NCI-H2171 (cell line): ENCODE measurements around the gene MAN2B1.
A peak's percentile ranks its signal among the peaks of the same experiment; 100 is the strongest.
"Not testable (repeated sequence)": the region's sequence is repeated elsewhere in the genome, so short reads cannot be mapped to it uniquely, and the experiment has no call there.

Source experiments
- DNase-seq: peaks from one replicate; lab custom pipeline; 2025; lab: John Stamatoyannopoulos, UW

MAN2B1 gene

DNA sequence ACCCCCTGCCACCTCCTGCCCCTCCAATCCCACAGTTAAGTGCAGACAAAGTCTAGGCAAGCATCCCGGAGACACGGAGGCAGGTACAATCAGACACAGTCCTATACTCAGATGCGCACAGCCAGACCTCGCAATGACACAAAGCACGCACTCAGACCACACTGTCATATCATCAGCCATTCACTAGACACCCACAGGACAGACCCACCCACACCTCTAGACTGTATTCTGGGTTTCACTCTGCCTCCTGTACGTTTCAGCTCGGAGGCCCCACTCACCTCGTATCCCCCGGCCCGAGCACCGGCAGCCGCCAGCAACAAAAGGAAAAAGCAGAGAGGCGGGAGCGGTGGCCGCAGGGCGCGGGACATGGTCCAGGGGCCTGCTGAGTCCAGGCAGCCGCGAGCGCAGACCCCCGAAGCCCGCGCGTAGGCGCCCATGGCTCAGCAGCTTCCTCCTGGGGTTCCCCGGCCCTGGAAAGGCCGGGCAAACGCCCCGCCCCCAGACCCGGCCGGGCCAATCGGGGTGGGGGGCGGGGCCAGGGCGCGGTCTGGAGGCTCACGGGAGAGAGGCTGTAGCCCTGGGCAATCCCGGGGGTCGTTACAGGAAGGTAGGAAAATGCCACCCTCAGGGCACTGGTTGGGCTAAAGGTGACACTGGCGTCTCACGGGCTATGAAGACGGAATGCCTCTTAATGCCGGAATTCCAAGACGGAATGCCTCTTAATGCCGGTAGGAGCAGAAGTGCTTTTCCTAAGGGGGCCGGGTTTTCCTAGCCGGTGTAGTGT is at the start of gene MAN2B1, which contains the start of gene WDR83:
MAN2B1 (minus strand) TSS at position 478 of the 784 bp plus-strand sequence; CDS start at position 437, 41 bp downstream.
WDR83 (plus strand) TSS at position 543 of the 784 bp plus-strand sequence. CDS start 2,984 bp downstream, outside the sequence.
- peak; percentile 78 for DNase-seq

DNA sequence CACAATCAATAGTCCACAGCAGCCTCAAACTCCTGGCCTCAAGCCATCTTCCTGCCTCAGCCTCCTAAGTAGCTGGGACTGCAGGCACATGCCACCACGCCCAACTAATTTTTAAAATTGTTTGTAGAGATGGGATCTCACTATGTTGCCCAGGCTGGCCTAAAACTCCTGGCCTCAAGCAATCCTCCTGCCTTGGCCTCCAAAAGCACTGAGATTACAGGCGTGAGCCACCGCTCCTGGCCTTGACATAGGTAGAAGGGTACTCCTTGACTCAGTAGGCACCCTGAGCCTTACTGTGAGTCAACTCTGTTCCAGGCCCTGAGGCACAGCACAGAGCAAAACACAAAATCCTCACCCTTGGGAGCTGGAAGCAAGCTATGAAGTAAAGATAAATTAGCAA is 49.4 kb upstream of the MAN2B1 start:
- no peak for DNase-seq

DNA sequence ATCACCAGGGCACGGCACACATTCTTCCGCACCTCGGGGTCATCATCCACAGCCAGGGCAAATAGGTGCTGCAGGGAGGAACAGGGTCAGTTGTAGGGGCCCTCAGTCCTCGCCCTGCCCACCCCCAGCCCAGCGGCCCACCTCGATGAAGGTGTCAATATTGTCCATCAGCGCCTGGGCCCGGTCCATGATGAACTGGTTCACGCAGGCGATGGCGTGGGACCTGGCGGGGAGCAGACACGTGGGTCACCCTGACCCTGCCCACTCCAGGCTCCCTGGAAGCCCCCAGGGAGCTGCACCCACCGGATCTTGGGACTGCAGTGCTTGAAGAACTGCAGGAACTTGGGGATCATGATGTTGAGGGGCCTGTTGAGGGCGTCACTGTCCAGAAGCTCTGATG is 48.6 kb upstream of the MAN2B1 start:
- DNase-seq: no peak

DNA sequence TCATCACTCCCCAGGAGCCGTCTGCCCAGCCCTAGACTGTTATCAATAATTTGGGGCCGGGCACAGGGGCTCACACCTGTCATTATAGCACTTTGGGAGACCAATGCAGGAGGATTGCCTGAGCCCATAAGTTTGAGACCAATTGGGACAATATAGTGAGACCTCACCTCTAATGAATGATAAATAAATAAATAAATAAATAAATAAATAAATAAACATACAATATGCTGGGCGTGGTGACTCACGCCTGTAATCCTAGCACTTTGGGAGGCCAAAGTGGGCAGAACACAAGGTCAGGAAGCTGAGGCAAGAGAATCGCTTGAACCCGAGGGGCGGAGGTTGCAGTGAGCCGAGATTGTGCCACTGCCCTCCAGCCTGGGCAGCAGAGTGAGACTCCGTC is 46.8 kb upstream of the MAN2B1 start:
- not testable (repeated sequence) for DNase-seq

DNA sequence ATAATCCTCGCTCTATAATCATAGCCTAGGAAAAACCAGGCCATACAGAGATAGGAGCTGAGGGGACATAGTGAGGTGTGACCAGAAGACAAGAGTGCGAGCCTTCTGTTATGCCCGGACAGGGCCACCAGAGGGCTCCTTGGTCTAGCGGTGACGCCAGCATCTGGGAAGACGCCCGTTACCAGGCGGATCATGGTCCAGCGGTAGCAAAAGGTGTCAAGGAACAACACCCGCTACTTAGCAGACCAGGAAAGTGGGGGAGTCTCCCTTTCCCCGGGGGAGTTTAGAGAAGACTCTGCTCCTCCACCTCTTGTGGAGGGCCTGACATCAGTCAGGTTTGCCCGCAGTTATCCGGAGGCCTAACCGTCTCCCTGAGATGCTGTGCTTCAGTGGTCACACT is 45.5 kb upstream of the MAN2B1 start:
- DNase-seq: not testable (repeated sequence)

DNA sequence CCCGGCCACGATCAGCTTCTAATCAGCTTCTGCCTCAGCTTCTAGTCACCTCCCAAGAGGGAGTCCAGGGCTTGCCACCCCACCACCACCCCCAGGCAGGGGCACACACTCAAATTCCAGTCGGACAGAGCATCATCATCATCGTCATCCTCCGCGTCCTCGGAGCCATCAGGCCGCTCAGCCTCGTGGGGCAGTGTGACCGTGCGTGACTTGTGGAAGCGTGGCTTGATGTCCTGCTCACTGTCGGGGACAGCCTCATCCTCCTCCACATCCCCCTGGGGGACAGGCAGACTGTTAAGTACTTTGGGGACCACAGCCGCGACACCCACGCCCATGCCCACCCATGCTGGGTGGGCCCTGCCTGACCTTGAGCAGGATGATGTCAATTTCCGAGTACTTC is 44.6 kb upstream of the MAN2B1 start:
- DNase-seq: no peak

DNA sequence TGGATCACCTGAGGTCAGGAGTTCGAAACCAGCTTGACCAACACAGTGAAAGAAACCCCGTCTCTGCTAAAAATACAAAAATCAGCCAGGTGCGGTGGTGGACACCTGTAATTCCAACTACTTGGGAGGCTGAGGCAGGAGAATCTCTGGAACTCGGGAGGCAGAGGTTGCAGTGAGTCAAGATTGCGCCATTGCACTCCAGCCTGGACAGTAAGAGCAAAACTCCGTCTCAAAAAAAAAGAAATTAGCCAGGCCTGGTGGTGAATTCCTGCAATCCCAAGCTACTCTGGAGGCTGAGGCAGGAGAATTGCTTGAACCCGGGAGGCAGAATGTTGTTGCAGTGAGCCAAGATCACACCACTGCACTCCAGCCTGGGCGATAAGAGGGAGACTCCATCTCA is 42.1 kb upstream of the MAN2B1 start:
- no peak for DNase-seq

DNA sequence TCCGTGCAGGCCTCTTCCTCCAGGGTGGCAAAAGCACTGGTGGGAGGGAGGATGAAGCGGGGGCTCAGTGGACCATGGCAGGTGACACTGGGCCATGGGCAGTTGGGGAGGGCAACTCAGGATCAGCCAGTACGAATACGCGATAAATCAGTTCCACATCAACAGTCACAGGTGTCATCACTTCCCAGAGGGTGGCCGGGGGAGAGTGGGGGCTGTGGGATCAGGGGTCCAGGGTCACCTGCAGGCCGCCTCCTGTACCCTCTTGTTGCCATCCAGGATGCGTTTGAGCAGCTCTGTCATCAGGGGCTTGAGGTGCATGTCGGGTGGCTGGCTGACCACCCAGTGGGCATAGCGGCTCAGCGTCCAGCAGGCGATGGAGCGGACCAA is 39.8 kb upstream of the MAN2B1 start:
- no peak for DNase-seq

DNA sequence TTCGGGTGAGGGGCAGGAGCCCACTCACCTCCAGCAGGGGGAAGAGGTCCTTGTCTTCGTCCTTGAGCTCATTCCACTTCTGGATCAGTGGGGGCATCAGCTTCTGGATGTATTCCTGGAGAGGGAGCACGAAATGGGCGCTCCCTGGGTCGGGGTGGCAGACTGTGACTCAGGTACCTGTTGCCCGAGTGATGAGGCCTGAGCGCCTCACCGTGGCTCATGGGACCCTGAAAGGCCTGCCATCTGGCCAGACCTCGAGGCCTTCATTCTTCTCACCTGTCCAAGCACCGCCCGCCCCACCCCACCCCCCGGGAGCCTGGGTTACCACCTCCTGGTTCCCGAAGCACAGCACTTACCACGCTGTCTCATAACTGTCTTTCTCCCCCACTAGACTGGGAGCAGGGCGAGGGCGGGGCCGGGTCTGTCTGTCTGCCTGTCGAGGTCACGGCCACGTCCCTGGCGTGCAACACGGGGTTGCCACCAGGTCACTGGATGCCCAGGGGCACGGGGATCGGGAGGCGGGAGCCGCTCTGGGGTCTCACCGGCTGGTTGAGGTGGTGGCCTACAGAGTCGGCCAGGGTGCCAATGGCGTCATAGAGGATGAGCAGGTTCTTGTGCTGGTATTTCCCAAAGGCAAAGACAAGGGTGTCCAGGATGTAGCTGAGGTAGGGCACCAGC is 39.3 kb upstream of the MAN2B1 start:
- no peak for DNase-seq

DNA sequence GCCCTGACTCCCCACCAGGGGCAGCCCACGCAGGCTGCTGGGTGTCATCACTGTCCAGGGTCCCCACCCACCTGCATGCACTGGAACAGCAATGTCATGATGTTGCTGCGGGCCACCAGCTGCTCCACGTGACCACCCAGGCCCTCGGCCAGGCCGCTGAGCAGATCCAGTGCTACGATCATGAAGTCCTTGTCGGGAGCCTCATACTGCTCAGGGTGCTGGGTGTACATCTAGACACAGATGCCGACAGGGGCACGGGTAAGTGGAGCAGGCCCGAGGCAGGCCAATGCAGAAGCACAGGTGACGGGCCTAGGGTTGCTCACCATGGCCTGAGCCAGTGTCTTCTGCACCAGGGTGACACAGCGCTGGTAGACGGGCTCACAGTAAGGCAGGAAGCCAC is 38.6 kb upstream of the MAN2B1 start:
- DNase-seq: no peak

DNA sequence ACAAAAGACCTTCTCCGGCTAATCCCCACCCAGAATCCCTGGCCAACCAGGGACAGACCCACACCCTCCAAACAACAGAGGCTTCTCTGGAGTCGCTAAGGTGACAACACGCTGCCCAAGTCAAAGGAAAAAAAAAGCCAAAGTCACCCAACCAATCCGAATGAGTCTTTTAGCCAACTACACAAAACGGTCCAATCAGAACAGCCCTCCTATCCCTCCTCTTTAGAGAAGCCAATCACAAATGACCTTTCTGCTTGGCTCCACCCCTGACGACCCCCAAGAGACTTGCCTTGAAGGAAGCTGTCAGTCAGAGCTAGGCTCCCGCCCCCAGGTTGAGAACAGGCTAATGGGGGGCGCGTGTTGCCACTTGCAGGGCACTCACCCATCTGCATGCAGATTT is 36.5 kb upstream of the MAN2B1 start:
- DNase-seq: peak; percentile 74

DNA sequence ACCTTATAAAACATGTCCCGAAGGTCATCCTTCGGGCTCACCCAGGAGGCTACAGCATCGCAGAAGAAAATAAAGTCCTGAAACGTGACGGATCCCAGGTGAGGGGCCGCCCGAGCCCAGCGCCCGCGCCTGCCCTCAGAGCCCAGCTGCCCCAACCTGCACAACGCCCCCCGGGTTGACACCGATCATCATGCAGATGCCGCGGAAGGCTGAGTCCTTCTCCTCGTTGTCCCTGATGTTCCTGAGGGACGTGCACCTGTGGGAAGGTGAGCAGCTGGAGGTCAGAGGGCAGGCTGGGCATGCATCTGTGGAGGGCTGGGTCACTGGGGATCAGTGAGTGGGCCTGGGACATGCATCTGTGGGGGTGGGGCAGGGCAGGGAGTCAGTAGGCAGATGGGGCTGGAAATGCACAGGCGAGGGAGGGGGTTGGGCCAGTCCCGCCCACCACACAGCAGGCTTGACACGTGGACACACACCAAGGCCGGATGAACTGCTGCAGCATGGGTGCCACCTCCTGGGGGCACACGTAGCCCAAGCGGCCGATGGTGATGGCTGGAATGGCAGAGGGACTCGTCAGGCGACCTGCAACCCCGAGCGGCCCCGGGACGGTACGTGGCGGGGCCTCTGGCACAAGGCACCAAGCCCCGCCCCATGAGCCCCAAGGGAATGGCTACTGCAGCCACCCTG is 35.2 kb upstream of the MAN2B1 start:
- DNase-seq: no peak

DNA sequence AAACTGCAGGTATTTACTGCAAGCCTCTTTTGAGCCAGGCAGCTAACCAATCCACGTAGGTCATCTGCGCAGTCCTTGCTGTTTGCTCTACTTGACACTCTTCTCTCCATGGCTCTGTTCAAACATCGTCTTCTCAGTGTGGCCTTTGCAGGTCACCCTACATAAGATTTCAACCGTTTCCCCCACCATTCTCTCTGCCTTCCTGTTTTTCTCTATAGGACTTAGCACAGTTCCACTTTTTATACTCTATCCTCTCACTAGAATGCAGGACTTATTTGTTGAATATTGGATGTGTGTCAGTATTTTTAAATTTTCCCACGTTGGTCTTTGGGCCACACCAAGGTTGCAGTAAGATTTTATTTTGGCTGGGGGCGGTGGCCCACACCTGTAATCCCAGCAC is 31.6 kb upstream of the MAN2B1 start:
- DNase-seq: no peak

DNA sequence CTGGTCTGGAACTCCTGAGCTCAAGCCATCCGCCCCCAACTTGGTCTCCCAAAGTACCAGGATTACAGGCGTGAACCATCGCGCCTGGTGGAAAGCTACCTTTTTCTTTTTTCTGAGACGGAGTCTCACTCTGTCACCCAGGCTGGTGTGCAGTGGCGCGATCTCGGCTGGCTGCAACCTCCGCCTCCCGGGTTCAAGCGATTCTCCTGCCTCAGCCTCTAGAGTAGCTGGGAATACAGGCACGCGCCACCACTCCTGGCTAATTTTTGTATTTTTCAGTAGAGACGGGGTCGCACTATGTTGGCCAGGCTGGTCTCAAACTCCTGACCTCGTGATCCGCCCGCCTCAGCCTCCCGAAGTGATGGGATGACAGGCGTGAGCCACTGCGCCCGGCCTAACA is 30.9 kb upstream of the MAN2B1 start:
- DNase-seq: not testable (repeated sequence)

DNA sequence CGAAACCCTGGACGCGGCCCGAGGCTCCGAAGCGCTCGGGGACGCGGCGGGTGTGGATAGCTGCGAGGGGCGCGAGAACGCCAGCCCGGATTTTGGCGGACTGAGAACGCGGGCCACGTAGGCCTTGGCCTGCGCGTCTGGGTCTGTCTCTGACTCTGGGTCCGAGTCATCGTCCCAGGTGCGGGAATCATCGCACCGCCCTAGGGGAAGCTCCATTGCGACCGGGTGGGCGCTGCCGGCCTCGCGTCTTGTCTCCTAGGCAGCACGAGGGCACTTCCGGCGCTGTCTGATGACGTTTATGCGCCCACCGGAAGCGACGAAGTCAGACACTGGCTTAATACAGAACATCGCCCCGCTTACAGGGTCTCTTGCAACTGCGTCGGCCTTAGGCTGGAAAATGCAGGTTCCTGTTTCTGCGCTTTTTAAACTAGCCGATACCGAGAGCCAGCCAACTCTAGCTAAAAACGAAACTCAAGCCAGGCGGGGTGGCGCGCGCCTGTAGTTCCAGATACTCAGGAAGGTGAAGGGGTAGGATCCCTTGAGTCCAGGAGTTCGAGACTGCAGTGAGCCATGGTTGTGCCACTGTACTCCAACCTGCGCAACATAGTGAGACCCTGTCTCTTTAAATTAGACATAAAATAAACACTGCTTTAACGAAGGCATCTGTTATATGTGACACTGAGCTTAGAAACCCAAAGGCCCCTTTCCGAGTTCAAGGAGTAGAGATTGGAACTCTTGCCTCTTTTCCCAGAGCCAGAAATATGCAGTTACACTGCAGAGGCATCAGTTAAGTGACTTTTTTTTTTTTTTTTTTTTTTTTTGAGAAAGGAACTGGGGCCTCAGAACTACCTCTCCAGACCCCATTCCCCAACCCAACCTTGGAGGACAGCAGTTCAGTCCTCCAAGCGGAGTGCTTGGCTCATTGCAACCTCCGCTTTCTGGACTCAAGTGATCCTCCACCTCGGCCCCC is 30.1 kb upstream of the MAN2B1 start, which contains the start of gene FBXW9:
FBXW9 (minus strand) TSS at position 266 of the 970 bp plus-strand sequence; CDS start at position 216, 50 bp downstream.
- peak; percentile 87 for DNase-seq

DNA sequence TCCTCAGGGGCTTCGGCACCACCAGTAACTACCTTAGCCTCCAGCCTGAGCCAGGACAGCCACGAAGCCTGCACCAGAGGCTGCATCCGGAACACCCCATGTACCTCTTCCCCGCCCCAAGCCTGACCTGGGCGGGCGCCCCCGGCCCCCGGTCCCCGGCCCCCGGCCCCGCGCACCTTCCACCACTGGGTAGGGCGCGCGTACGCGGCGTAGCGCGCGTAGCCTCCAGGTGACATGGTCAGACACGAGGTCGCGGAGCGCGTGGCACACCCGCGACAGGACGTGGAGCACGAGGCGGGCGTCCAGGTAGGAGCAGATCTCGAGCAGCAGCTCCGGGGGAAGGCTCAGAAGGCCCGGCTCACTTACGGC is 29.4 kb upstream of the MAN2B1 start:
- no peak for DNase-seq

DNA sequence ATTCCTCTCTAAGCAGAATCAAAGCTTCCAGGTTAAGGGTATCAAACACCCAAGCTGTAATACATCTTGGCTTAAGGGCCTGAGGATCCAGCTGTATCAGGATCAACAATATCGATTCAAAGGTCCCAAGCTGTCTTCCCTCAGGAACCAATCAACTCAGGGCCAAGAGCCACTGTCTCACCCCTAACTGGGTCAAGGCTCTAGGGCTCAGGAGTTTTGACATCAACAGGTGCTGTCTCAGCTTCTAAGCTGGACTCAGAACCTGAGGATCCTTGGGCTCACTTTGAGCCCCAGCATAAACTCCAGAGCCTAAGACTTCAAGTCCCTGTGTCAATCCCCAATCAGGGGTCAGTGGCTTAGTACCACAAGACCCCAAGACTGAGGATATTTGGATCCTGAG is 29.0 kb upstream of the MAN2B1 start:
- no peak for DNase-seq

DNA sequence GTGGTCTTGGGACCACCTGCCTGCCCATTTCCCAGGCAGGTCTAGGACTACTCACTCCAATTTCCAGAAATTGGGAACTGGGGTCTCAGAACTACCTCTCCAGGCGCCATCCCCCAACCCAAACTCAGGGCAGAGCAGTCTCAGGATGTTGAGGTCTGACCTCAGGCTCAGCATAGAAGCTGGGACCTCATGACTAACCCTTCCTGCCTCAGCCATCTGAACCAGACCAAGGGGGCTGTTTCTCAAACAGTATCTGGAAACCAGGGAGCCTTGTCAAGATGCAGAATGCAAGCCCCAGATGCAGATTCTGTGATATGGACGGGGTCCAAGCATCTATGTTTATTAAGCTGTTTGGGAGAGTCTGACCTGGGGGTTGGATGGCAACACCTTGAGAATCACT is 28.6 kb upstream of the MAN2B1 start:
- DNase-seq: no peak

DNA sequence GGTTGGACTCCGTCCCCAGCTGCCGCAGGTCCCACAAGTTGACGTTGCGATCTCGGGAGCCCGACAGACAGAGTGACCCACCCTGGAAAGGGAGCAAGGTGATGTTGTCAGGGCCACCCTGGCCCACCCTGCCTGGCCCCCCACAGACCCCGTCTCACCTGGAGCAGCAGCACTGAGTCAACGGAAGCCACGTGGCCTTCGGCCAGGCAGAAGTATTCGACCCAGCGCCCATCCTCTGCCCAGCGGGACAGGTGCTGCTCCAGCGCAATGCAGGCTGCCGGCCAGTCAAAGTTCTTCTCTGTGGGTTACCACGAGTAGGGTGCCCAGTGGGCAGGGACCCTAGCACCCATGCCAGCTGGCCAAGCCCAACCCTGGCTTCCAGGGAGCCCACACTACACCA is 28.1 kb upstream of the MAN2B1 start:
- no peak for DNase-seq

DNA sequence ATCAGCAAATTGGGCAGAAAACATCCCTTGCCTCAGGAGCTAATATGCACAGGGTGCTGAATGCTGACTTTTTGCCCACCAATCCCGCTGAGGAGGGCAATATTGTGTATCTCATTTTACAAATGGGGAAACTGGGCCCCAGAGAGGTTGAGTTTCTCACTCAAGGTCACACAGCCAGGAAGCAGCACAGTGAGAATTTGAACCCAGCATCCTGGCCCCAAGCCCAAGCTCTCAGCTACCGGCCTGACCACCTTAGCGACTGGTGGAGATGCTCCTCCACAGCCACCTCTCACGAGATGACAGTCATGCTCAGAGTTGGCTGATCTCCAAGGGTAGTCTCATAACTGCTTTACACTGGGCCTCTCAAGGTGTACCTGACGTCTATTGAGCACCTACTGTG is 26.4 kb upstream of the MAN2B1 start:
- no peak for DNase-seq

DNA sequence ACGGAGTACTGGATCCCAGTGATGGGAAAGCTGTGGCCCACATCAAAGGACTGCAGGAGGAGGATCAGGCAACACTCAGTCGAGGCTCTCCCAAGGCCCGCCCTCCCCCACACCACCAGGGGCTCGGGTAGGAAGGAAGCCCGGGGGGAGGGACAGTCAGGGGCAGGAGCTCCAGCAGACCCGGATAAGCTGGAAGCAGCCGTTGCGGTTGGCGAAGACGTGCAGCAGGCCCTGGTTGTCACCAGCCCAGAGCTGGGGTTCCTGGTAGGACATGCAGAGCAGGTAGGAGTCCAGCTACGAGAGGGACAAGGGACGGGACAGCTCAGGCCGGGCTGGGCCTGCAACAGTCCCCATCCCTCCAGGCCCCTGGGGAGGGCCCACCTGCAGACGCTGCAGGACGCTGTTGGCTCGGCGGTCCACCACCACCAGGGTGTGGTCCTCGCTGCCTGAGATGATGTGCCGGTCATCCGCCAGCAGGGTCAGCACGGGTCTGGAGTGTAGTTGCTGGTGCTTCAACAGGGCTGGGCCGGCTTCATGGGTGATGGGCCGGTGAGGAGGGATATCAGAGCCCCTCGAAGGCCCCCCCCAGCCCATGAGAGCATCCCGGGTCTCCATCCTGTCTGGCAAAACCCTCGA is 23.2 kb upstream of the MAN2B1 start:
- DNase-seq: no peak
